Neural cell (in vitro differentiated cells): ENCODE results near the gene EAPP. TPM values are rescaled to one million over a fixed set of nuclear protein-coding genes. Genes with fewer than 3 reads are reported as not detected.

ENCODE experiments used
- H2AFZ ChIP-seq: fragments of 200-600, 300-800 bp; sonication (generic), shearing (Covaris generic); 2 replicates; pipeline ENCODE4 v1.6.0; 2014; ENCODE audit warnings: low read depth, mild to moderate bottlenecking, antibody characterized with exemption, low read length, moderate library complexity
- H3F3A ChIP-seq: fragments of 200-600 bp; shearing (Covaris generic); 2 replicates; pipeline ENCODE4 v1.6.1; 2016; ENCODE audit warnings: mild to moderate bottlenecking, moderate library complexity, mixed read lengths, antibody characterized with exemption, low read length; ENCODE audit not compliant: insufficient read depth, poor library complexity, severe bottlenecking
- H3K27ac ChIP-seq: fragments of 200-600, 300-800 bp; sonication (generic), shearing (Covaris generic); 2 replicates; pipeline ENCODE4 v1.5.1; 2014; ENCODE audit warnings: mild to moderate bottlenecking, low read length, moderate library complexity
- H3K27me3 ChIP-seq: fragments of 300-800, 200-600 bp; sonication (generic), shearing (Covaris generic); 2 replicates; pipeline ENCODE4 v1.6.0; 2014; ENCODE audit warnings: mild to moderate bottlenecking, low read depth, low read length, moderate library complexity; ENCODE audit not compliant: insufficient read depth
- H3K36me3 ChIP-seq: fragments of 300-800, 200-600 bp; sonication (generic), shearing (Covaris generic); 2 replicates; pipeline ENCODE4 v1.5.1; 2014; ENCODE audit warnings: mild to moderate bottlenecking, antibody characterized with exemption, low read length, moderate library complexity; ENCODE audit not compliant: insufficient read depth
- H3K4me2 ChIP-seq: fragments of 300-800, 200-600 bp; sonication (generic), shearing (Covaris generic); 2 replicates; pipeline ENCODE4 v1.6.0; 2014; ENCODE audit warnings: mild to moderate bottlenecking, low read length
- H3K4me3 ChIP-seq: fragments of 300-800, 200-600 bp; sonication (generic), shearing (Covaris generic); 2 replicates; pipeline ENCODE4 v1.5.1; 2014; ENCODE audit warnings: mild to moderate bottlenecking, low read length, moderate library complexity
- H3K79me2 ChIP-seq: fragments of 200-600 bp; shearing (Covaris generic); replicated peaks from 2 replicates; pipeline ENCODE4 v1.6.0; 2014; ENCODE audit warnings: mild to moderate bottlenecking, low read length, moderate library complexity; ENCODE audit not compliant: insufficient read depth
- H3K9ac ChIP-seq: fragments of 300-800, 200-600 bp; sonication (generic), shearing (Covaris generic); 2 replicates; pipeline ENCODE4 v1.6.1; 2016; ENCODE audit warnings: mild to moderate bottlenecking, low read length, mixed read lengths
- H3K9me2 ChIP-seq: fragments of 200-600 bp; shearing (Covaris generic); 2 replicates; pipeline ENCODE4 v1.6.1; 2016; ENCODE audit warnings: mild to moderate bottlenecking, low read length, mixed read lengths; ENCODE audit not compliant: insufficient read depth
- H3K9me3 ChIP-seq: fragments of 200-600, 300-800 bp; sonication (generic), shearing (Covaris generic); 2 replicates; pipeline ENCODE4 v1.6.1; 2016; ENCODE audit warnings: mild to moderate bottlenecking, mixed run types, low read length, moderate library complexity, mixed read lengths
- H4K20me1 ChIP-seq: fragments of 200-600 bp; shearing (Covaris generic); 2 replicates; pipeline ENCODE4 v1.6.1; 2016; ENCODE audit warnings: mild to moderate bottlenecking, mixed run types; ENCODE audit not compliant: insufficient read depth
- EP300 ChIP-seq: fragments of 450-650 bp; conservative IDR thresholded peaks from 2 replicates; pipeline ENCODE4 v1.6.1; 2014; ENCODE audit warnings: antibody characterized with exemption, mild to moderate bottlenecking, moderate library complexity; ENCODE audit not compliant: poor library complexity, severe bottlenecking
- EZH2 ChIP-seq: fragments of 200-600, 300-800 bp; shearing (Covaris generic), sonication (generic); IDR thresholded peaks from 2 replicates; pipeline ENCODE4 v1.6.1; 2014; ENCODE audit warnings: antibody characterized with exemption, low read length, borderline replicate concordance, mild to moderate bottlenecking; ENCODE audit not compliant: insufficient read depth, poor library complexity, severe bottlenecking
- MXI1 ChIP-seq: fragments of 450-650 bp; conservative IDR thresholded peaks from 2 replicates; pipeline ENCODE4 v1.6.1; 2014; ENCODE audit warnings: antibody characterized with exemption, mild to moderate bottlenecking; ENCODE audit not compliant: poor library complexity, severe bottlenecking
- POLR2AphosphoS5 ChIP-seq: IDR thresholded peaks from 2 replicates; pipeline ENCODE4 v1.6.1; 2012
- RAD21 ChIP-seq: fragments of 450-650 bp; conservative IDR thresholded peaks from 2 replicates; pipeline ENCODE4 v1.6.1; 2014; ENCODE audit warnings: antibody characterized with exemption, mild to moderate bottlenecking, moderate library complexity
- SMC3 ChIP-seq: fragments of 450-650 bp; conservative IDR thresholded peaks from 2 replicates; pipeline ENCODE4 v1.6.1; 2014; ENCODE audit warnings: antibody characterized with exemption, mild to moderate bottlenecking, moderate library complexity; ENCODE audit not compliant: poor library complexity
- TAF1 ChIP-seq: IDR thresholded peaks from 2 replicates; pipeline ENCODE4 v1.6.1; 2012; ENCODE audit warnings: low read depth
- polyA plus RNA-seq: library from polyadenylated mRNA; depleted of rRNA; stranded (reverse); fragments of >200 nt; gene quantifications from 2 replicates; pipeline ENCODE4 v1.2.3, GENCODE V29; 2014
- TF ChIP-seq, protein P1 (sequence below): IDR thresholded peaks from 2 replicates; pipeline ENCODE4 v1.6.1; 2012; ENCODE audit warnings: borderline replicate concordance
- TF ChIP-seq, protein P2 (sequence below): fragments of 450-650 bp; IDR thresholded peaks from 2 replicates; pipeline ENCODE4 v1.5.1; 2014; ENCODE audit warnings: antibody characterized with exemption, mild to moderate bottlenecking, moderate library complexity; ENCODE audit not compliant: poor library complexity, severe bottlenecking

Gene EAPP
- polyA plus RNA-seq, 1 donor from 2014 or later = 112 TPM

DNA sequence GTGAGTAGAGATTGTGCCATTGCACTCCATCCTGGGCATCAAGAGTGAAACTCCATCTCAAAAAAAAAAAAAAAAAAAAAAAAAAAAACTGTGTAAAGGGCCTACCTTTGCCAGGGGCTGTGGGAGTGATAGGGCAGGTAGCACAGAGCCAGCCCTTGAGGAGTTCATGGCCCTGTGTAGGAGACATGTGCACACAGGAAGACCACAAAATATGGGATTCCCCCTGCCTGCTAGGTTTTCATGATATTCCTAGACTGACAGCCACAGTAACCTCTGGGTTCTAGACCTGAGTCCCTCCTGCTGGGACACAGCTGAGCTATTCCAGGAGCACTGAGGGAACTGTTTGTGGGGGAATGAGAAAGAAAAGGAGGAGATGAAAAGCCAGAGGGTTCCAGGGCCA is 69.2 kb downstream of the EAPP start:
- H3F3A ChIP-seq = no peaks in the 10 kb centered on the region
- no peaks in the 10 kb centered on the region for H3K79me2 ChIP-seq
- no peak overlapping the region for H3K4me2 ChIP-seq
- H3K27me3 ChIP-seq = no peaks in the 10 kb centered on the region
- TF ChIP-seq, protein P1, sequence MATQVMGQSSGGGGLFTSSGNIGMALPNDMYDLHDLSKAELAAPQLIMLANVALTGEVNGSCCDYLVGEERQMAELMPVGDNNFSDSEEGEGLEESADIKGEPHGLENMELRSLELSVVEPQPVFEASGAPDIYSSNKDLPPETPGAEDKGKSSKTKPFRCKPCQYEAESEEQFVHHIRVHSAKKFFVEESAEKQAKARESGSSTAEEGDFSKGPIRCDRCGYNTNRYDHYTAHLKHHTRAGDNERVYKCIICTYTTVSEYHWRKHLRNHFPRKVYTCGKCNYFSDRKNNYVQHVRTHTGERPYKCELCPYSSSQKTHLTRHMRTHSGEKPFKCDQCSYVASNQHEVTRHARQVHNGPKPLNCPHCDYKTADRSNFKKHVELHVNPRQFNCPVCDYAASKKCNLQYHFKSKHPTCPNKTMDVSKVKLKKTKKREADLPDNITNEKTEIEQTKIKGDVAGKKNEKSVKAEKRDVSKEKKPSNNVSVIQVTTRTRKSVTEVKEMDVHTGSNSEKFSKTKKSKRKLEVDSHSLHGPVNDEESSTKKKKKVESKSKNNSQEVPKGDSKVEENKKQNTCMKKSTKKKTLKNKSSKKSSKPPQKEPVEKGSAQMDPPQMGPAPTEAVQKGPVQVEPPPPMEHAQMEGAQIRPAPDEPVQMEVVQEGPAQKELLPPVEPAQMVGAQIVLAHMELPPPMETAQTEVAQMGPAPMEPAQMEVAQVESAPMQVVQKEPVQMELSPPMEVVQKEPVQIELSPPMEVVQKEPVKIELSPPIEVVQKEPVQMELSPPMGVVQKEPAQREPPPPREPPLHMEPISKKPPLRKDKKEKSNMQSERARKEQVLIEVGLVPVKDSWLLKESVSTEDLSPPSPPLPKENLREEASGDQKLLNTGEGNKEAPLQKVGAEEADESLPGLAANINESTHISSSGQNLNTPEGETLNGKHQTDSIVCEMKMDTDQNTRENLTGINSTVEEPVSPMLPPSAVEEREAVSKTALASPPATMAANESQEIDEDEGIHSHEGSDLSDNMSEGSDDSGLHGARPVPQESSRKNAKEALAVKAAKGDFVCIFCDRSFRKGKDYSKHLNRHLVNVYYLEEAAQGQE = no peak
- no peak for TF ChIP-seq MXI1
- TF ChIP-seq EZH2 = no peak
- no peak for TF ChIP-seq EP300
- TF ChIP-seq, protein P2, sequence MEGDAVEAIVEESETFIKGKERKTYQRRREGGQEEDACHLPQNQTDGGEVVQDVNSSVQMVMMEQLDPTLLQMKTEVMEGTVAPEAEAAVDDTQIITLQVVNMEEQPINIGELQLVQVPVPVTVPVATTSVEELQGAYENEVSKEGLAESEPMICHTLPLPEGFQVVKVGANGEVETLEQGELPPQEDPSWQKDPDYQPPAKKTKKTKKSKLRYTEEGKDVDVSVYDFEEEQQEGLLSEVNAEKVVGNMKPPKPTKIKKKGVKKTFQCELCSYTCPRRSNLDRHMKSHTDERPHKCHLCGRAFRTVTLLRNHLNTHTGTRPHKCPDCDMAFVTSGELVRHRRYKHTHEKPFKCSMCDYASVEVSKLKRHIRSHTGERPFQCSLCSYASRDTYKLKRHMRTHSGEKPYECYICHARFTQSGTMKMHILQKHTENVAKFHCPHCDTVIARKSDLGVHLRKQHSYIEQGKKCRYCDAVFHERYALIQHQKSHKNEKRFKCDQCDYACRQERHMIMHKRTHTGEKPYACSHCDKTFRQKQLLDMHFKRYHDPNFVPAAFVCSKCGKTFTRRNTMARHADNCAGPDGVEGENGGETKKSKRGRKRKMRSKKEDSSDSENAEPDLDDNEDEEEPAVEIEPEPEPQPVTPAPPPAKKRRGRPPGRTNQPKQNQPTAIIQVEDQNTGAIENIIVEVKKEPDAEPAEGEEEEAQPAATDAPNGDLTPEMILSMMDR = no peak
- TF ChIP-seq POLR2AphosphoS5 = no peak
- TF ChIP-seq TAF1 = no peak
- no peak for TF ChIP-seq SMC3
- no peak for TF ChIP-seq RAD21
- H3K9ac ChIP-seq = no peak overlapping the region
- H3K9me3 ChIP-seq = no peaks in the 10 kb centered on the region
- no peak overlapping the region for H3K27ac ChIP-seq
- no peaks in the 10 kb centered on the region for H3K9me2 ChIP-seq
- H4K20me1 ChIP-seq = no peaks in the 10 kb centered on the region
- H3K4me3 ChIP-seq = no peak overlapping the region
- H2AFZ ChIP-seq = no peak overlapping the region
- no peaks in the 10 kb centered on the region for H3K36me3 ChIP-seq

DNA sequence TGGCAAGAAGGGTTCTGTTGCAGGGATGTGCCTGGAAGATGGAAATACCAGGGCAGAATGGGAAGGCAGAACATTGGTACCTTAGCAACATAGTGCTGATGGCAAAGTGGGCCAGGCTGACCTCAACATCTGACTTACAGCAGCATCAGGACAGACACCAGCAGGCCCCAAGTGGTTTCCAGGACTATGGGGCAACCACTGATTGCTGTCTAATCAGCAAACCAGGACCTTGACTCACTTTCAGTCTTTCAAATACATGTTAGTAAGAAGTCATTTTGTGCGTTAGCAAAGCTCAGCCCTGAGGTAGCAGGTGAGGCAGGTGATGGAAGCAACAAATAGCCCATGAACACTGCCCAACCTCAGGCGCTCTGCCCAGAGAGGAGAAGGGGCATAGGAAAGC is 72.8 kb downstream of the EAPP start:
- Histone ChIP-seq H3F3A (no peaks in the 10 kb centered on the region), H2AFZ (no peak overlapping the region), H3K9ac (no peak overlapping the region), H3K27me3 (no peaks in the 10 kb centered on the region), H3K9me2 (no peaks in the 10 kb centered on the region), H3K9me3 (no peaks in the 10 kb centered on the region), H3K4me3 (no peak overlapping the region), H3K27ac (no peak overlapping the region), H4K20me1 (no peaks in the 10 kb centered on the region), H3K36me3 (no peaks in the 10 kb centered on the region), H3K4me2 (no peak overlapping the region), H3K79me2 (no peaks in the 10 kb centered on the region)
- TF ChIP-seq SMC3 (no peak), MXI1 (no peak), EZH2 (no peak), POLR2AphosphoS5 (no peak), RAD21 (no peak), EP300 (no peak), TAF1 (no peak)
- TF ChIP-seq, protein P2 = no peak
- TF ChIP-seq, protein P1 = no peak
